H1 (cell line): ENCODE data around the gene SNTG2. TPM values are rescaled to one million over a fixed set of nuclear protein-coding genes. Genes with fewer than 3 reads are reported as not detected.
"Not testable (repeated sequence)": the region's sequence is repeated elsewhere in the genome, so short reads cannot be mapped to it uniquely, and the experiment has no call there.

Experiments used
- CTCF ChIA-PET: fragments of 300-600 bp; sonication (Branson Sonifier 250); formaldehyde crosslinking; loops from one replicate; lab custom pipeline; 2021; ENCODE audit not compliant: partially characterized antibody; lab: Charles Lee
- POLR2A ChIA-PET: fragments of 300-600 bp; sonication (Branson Sonifier 250); formaldehyde crosslinking; loops from one replicate; lab custom pipeline; 2021; ENCODE audit warnings: inconsistent platforms; ENCODE audit not compliant: partially characterized antibody; lab: Charles Lee
- DNase-seq, 2 experiments: peaks; one replicate each; pipeline versions ENCODE4 v3.0.0 to v3.0.0-alpha.2; 2010 to 2022; ENCODE audit warnings: low spot score in 2 of 2, low read depth in 1 of 2, mixed read lengths in 1 of 2
- FAIRE-seq: peaks from 2 replicates; lab custom pipeline; 2011; peaks lifted over from hg19 to GRCh38; lab: Jason Lieb, UNC
- H2AFZ ChIP-seq: 2 replicates; pipeline ENCODE4 v1.8.1; 2012; ENCODE audit warnings: low read length, inconsistent platforms
- H2AK5ac ChIP-seq: 2 replicates; pipeline ENCODE4 v1.6.1; 2013; ENCODE audit warnings: low read depth, low read length
- H2BK120ac ChIP-seq: replicated peaks from 2 replicates; pipeline ENCODE3; 2013; ENCODE audit warnings: low read depth, low read length, inconsistent platforms
- H2BK12ac ChIP-seq: 2 replicates; pipeline ENCODE4 v1.6.1; 2013; ENCODE audit warnings: low read depth, low read length
- H2BK15ac ChIP-seq: 2 replicates; pipeline ENCODE4 v1.6.1; 2013; ENCODE audit warnings: low read length
- H2BK20ac ChIP-seq: 2 replicates; pipeline ENCODE4 v1.6.1; 2013; ENCODE audit warnings: low read length
- H2BK5ac ChIP-seq: 2 replicates; pipeline ENCODE4 v1.6.1; 2013; ENCODE audit warnings: low read depth, low read length
- H3K14ac ChIP-seq: 2 replicates; pipeline ENCODE4 v1.6.1; 2013; ENCODE audit warnings: inconsistent platforms; ENCODE audit not compliant: insufficient read length
- H3K18ac ChIP-seq: 2 replicates; pipeline ENCODE4 v1.6.1; 2013; ENCODE audit warnings: low read length; ENCODE audit errors: extremely low read depth
- H3K23ac ChIP-seq: 2 replicates; pipeline ENCODE4 v1.6.1; 2013; ENCODE audit warnings: inconsistent platforms; ENCODE audit not compliant: insufficient read length
- H3K23me2 ChIP-seq: 2 replicates; pipeline ENCODE4 v1.6.1; 2013; ENCODE audit warnings: low read depth, low read length
- H3K27ac ChIP-seq: 2 replicates; pipeline ENCODE4 v1.6.1; 2011; ENCODE audit warnings: low read depth, low read length, inconsistent platforms
- H3K27me3 ChIP-seq, 4 experiments: replicated peaks in 1 of 4; 1 replicate in 1 of 4; 2 replicates in 3 of 4; pipeline versions ENCODE4 v1.6.1 to v1.8.1; 2011 to 2013; ENCODE audit warnings: low read length in 3 of 4, mild to moderate bottlenecking in 3 of 4, inconsistent platforms in 2 of 4, mixed read lengths in 2 of 4, moderate library complexity in 1 of 4; ENCODE audit not compliant: control insufficient read depth in 3 of 4, insufficient read depth in 3 of 4; ENCODE audit errors: extremely low read depth in 1 of 4
- H3K36me3 ChIP-seq, 4 experiments: 2 replicates each; pipeline versions ENCODE4 v1.6.1 to v1.8.1; 2011 to 2013; ENCODE audit warnings: mild to moderate bottlenecking in 4 of 4, low read length in 3 of 4, moderate library complexity in 2 of 4, control low read depth in 1 of 4, inconsistent platforms in 1 of 4; ENCODE audit not compliant: insufficient read depth in 4 of 4, control insufficient read depth in 2 of 4
- H3K4ac ChIP-seq: replicated peaks from 2 replicates; pipeline ENCODE3; 2013; ENCODE audit warnings: low read length, low read depth, mixed read lengths, inconsistent platforms; ENCODE audit not compliant: insufficient read length
- H3K4me1 ChIP-seq, 4 experiments: replicated peaks in 1 of 4; 1 replicate in 1 of 4; 2 replicates in 3 of 4; pipeline versions ENCODE4 v1.6.1 to v1.8.1; 2011 to 2013; ENCODE audit warnings: low read length in 3 of 4, inconsistent platforms in 2 of 4, mixed read lengths in 1 of 4; ENCODE audit not compliant: insufficient read depth in 4 of 4, control insufficient read depth in 3 of 4
- H3K4me2 ChIP-seq, 2 experiments: 2 replicates each; pipeline versions ENCODE4 v1.6.1 to v1.8.1; 2011 to 2013; ENCODE audit warnings: low read depth in 2 of 2, low read length in 2 of 2, control low read depth in 1 of 2, inconsistent platforms in 1 of 2, mild to moderate bottlenecking in 1 of 2; ENCODE audit not compliant: insufficient read depth in 1 of 2
- H3K4me3 ChIP-seq, 4 experiments: fragments of 200-600, 300-600 bp in 1 of 4; sonication (generic), shearing (Covaris generic), sonication (Bioruptor Twin) in 1 of 4; 2 replicates each; pipeline versions ENCODE4 v1.5.1 to v1.8.1; 2011 to 2016; ENCODE audit warnings: low read length in 4 of 4, low read depth in 3 of 4, control low read depth in 2 of 4, inconsistent platforms in 2 of 4, mild to moderate bottlenecking in 2 of 4, mixed read lengths in 1 of 4, moderate library complexity in 1 of 4; ENCODE audit not compliant: insufficient read depth in 2 of 4; ENCODE audit errors: extremely low read depth in 1 of 4
- H3K56ac ChIP-seq: replicated peaks from 2 replicates; pipeline ENCODE3; 2013; ENCODE audit warnings: low read depth, mild to moderate bottlenecking, mixed read lengths, low read length, inconsistent platforms; ENCODE audit not compliant: insufficient read length
- H3K79me1 ChIP-seq: 2 replicates; pipeline ENCODE4 v1.6.1; 2013; ENCODE audit warnings: low read depth, low read length, control low read depth
- H3K79me2 ChIP-seq, 2 experiments: 2 replicates each; pipeline versions ENCODE4 v1.6.1 to v1.8.1; 2012 to 2013; ENCODE audit warnings: low read length in 2 of 2, mild to moderate bottlenecking in 2 of 2, inconsistent platforms in 1 of 2; ENCODE audit not compliant: insufficient read depth in 2 of 2, control insufficient read depth in 1 of 2
- H3K9ac ChIP-seq, 4 experiments: replicated peaks in 1 of 4; 1 replicate in 1 of 4; 2 replicates in 3 of 4; pipeline versions ENCODE4 v1.6.1 to v1.8.1; 2011 to 2013; ENCODE audit warnings: low read depth in 3 of 4, low read length in 3 of 4, control low read depth in 2 of 4, mild to moderate bottlenecking in 2 of 4, moderate library complexity in 2 of 4, inconsistent platforms in 1 of 4; ENCODE audit errors: extremely low read depth in 1 of 4
- H3K9me3 ChIP-seq, 2 experiments: 2 replicates each; pipeline versions ENCODE4 v1.6.1 to v1.8.1; 2012 to 2013; ENCODE audit warnings: mild to moderate bottlenecking in 2 of 2, moderate library complexity in 2 of 2, control low read depth in 1 of 2, inconsistent platforms in 1 of 2, low read depth in 1 of 2, low read length in 1 of 2, mixed read lengths in 1 of 2; ENCODE audit not compliant: insufficient read depth in 2 of 2
- H4K20me1 ChIP-seq, 2 experiments: replicated peaks in 1 of 2; 2 replicates each; pipeline versions ENCODE3 to v1.8.1; 2011 to 2013; ENCODE audit warnings: inconsistent platforms in 2 of 2, low read length in 2 of 2, mild to moderate bottlenecking in 1 of 2; ENCODE audit not compliant: insufficient read depth in 2 of 2, control insufficient read depth in 1 of 2
- H4K5ac ChIP-seq: 2 replicates; pipeline ENCODE4 v1.6.1; 2013; ENCODE audit warnings: low read length, low read depth, mixed read lengths, inconsistent platforms; ENCODE audit not compliant: insufficient read length
- H4K8ac ChIP-seq: 2 replicates; pipeline ENCODE4 v1.8.0; 2013; ENCODE audit warnings: mild to moderate bottlenecking, moderate library complexity, low read length, inconsistent platforms; ENCODE audit not compliant: insufficient read depth; ENCODE audit errors: extremely low read depth
- H4K91ac ChIP-seq: replicated peaks from 2 replicates; pipeline ENCODE3; 2013; ENCODE audit warnings: low read length, mixed read lengths, inconsistent platforms; ENCODE audit not compliant: insufficient read length
- WGBS, 2 experiments: shearing (Covaris generic) in 1 of 2; methylation state at CpG; one replicate each; pipeline versions ENCODE4 v1.1.6 to v1.1.7; 2013 to 2015; ENCODE audit warnings: low lambda C conversion rate in 2 of 2, mixed read lengths in 2 of 2, inconsistent platforms in 1 of 2, low coverage in 1 of 2, missing lambda C conversion rate in 1 of 2; ENCODE audit not compliant: insufficient replicate concordance in 2 of 2, insufficient coverage in 1 of 2, insufficient read length in 1 of 2; ENCODE audit errors: extremely low coverage in 1 of 2, missing lambda C conversion rate in 1 of 2; 5-methylcytosine and 5-hydroxymethylcytosine counted together
- polyA plus RNA-seq, 7 experiments: library from polyadenylated mRNA; depleted of rRNA in 3 of 7; stranded (reverse) in 5 of 7; unstranded in 2 of 7; fragments of >200 nt in 5 of 7; fragments of 200-250 nt in 2 of 7; gene quantifications; 1 replicate in 5 of 7; 2 replicates in 1 of 7; 4 replicates in 1 of 7; pipeline versions ENCODE4 v1.2.1 to v1.2.3, GENCODE V29; 2011 to 2013; ENCODE audit warnings: missing spikeins in 2 of 7, mixed read lengths in 2 of 7
- total RNA-seq: library from RNA; stranded (reverse); fragmentation: NEBNext Ultra II Directional; extraction: Animal tissue kit (Norgen Biotek cat#: 25700); gene quantifications from 2 replicates; pipeline ENCODE4 v1.2.1, GENCODE V29; 2021

SNTG2 gene
- total and polyA plus RNA-seq, 2 of the 8 experiments (the other 6 are each of a cell fraction or from before 2014, with no cell fraction given), result 6.6 to 18.1 TPM

- H2BK20ac ChIP-seq, H3K23me2 ChIP-seq, H2AK5ac ChIP-seq, H3K18ac ChIP-seq, H2BK120ac ChIP-seq, H3K4me2 ChIP-seq, FAIRE-seq, DNase-seq, H3K27me3 ChIP-seq, H2BK12ac ChIP-seq, H3K9ac ChIP-seq, H4K91ac ChIP-seq, H3K4ac ChIP-seq, H4K8ac ChIP-seq, H2BK15ac ChIP-seq, H2BK5ac ChIP-seq, H4K5ac ChIP-seq, H3K79me2 ChIP-seq, H3K9me3 ChIP-seq, H3K14ac ChIP-seq, H3K27ac ChIP-seq, H3K36me3 ChIP-seq, POLR2A ChIA-PET, H3K4me1 ChIP-seq, H3K56ac ChIP-seq, H3K23ac ChIP-seq, H3K4me3 ChIP-seq, H4K20me1 ChIP-seq, H3K79me1 ChIP-seq, H2AFZ ChIP-seq: not testable (repeated sequence)
- CTCF ChIA-PET, result interaction anchor here (0.7 to 3.7 kb wide), 6 partner anchors 8 to 419 kb away, joined by 3 to 25 read pairs (median 4); no protein-coding TSS in a partner anchor
- 95% methylated on average over 16 of the region's 16 CpGs; no CpG with 5 or more reads in 1 of the 2 experiments for WGBS, 2 experiments
Measured at GRCh38 chr2:1133896-1134295, 183.2 kb downstream of the SNTG2 start.
